Transverse colon (tissue), 4 donors: ENCODE measurements around the gene FGFR2. TPM values are rescaled to one million over a fixed set of nuclear protein-coding genes. Genes with fewer than 3 reads are reported as not detected.

Experiments used
- DNase-seq: peaks from one replicate; pipeline ENCODE4 v3.0.0-alpha.2; 2019
- H3K27ac ChIP-seq, 4 donors: fragments of 200-600 bp; sonication (generic); 2 replicates each; pipeline ENCODE4 v1.5.1; 2016 to 2018; ENCODE audit warnings: inconsistent platforms in 4 of 4
- H3K27me3 ChIP-seq: fragments of 200-600 bp; sonication (generic); 2 replicates; pipeline ENCODE4 v1.5.1; 2017; ENCODE audit warnings: inconsistent platforms
- H3K36me3 ChIP-seq, 4 donors: fragments of 200-600 bp; sonication (generic); 2 replicates each; pipeline ENCODE4 v1.5.1; 2017 to 2019; ENCODE audit warnings: inconsistent platforms in 4 of 4
- H3K4me1 ChIP-seq, 4 donors: fragments of 200-600 bp; sonication (generic); 2 replicates each; pipeline ENCODE4 v1.5.1; 2017 to 2020; ENCODE audit warnings: inconsistent platforms in 4 of 4
- H3K4me3 ChIP-seq, 4 donors: fragments of 200-600 bp; sonication (generic); 1 replicate in 1 of 4; 2 replicates in 3 of 4; pipeline versions ENCODE4 v1.5.1 to v1.6.1; 2017 to 2019; ENCODE audit warnings: inconsistent platforms in 4 of 4
- H3K9me3 ChIP-seq, 2 donors: fragments of 200-600 bp; sonication (generic); 2 replicates each; pipeline ENCODE4 v1.5.1; 2017 to 2019; ENCODE audit warnings: inconsistent platforms in 2 of 2
- EP300 ChIP-seq: sonication (generic); formaldehyde crosslinking; IDR thresholded peaks from one replicate; pipeline ENCODE4 v1.6.1; 2017; ENCODE audit warnings: antibody characterized with exemption, low read depth
- POLR2A ChIP-seq: fragments of 450-650 bp; IDR thresholded peaks from one replicate; pipeline ENCODE4 v1.6.1; 2016; ENCODE audit warnings: antibody characterized with exemption, mild to moderate bottlenecking, moderate library complexity
- POLR2AphosphoS5 ChIP-seq, 3 donors: sonication (generic); formaldehyde crosslinking; IDR thresholded peaks; one replicate each; pipeline ENCODE4 v1.6.1; 2016; ENCODE audit warnings: antibody characterized with exemption in 3 of 3
- WGBS, 2 donors: methylation state at CpG; one replicate each; pipeline ENCODE4 v1.1.5; 2018; ENCODE audit warnings: low coverage in 1 of 2; 5-methylcytosine and 5-hydroxymethylcytosine counted together
- in situ Hi-C, 4 donors: fragments of 200-750 bp; cut with MboI; loops; one replicate each; pipeline versions ENCODE4 v1.15.0 to v1.15.1; 2017; ENCODE audit warnings: low sequenced_read_pairs in 3 of 4, low pct_ligation_motif_present in 1 of 4, low pct_unique_long_range_greater_than_20kb in 1 of 4
- intact Hi-C: fragments of 100-400 bp; cut with DNase I; formaldehyde crosslinking; loops from one replicate; pipeline ENCODE4 v1.15.1; 2023; ENCODE audit warnings: low total_unique reads
- total RNA-seq, 4 donors: library from RNA; depleted of rRNA; stranded (reverse); fragments of >200 nt; gene quantifications; one replicate each; pipeline ENCODE4 v1.1.0, GENCODE V29; 2016
- TF ChIP-seq, protein P1 (sequence below), 5 experiments: fragments of 200-600 bp in 3 of 5; fragments of 450-650 bp in 2 of 5; sonication (generic) in 3 of 5; IDR thresholded peaks; 1 replicate in 2 of 5; 2 replicates in 3 of 5; pipeline ENCODE4 v1.5.1; 2016 to 2017; ENCODE audit warnings: antibody characterized with exemption in 5 of 5, inconsistent platforms in 3 of 5, mild to moderate bottlenecking in 2 of 5, moderate library complexity in 1 of 5

The FGFR2 gene
- total RNA-seq, 4 donors from 2014 or later = 30.3 to 114 (median 87.9) TPM

DNA sequence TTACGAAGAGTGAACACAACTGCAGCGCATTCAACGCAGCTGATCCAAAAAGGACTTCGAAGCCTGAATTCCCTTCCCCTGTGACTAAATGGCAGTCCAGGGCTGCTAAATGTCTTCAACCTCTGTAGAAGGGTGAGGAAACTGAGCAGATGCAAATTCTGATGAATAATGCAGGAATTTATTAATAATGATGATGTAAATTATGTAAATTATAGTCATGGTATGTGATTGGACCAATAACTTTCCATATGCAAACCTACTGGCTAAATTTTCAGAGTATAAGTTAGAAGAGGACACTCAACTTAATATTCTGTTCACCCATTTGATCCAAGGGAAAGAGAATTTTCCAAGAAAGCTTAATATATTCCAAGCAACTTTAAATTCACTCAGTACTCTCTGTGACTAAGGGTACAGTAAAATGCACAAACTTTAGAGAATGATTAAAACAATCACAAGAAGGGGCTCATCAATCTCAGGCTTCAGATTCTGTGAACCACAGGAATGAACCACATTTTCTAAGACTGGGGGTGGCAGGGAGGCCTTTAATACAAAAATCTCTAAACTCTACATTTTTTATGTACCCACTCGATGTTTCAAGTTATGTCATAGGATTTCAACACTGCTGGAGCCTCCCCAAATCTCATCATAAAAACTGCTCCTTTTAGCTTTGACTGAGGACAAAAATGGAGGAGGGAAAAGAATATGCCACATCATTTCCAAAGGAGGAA lies 3.5 kb downstream of the FGFR2 start:
- no peak for DNase-seq
- Histone ChIP-seq H3K36me3 (peaks cover 0 to 3% (median 0%) of the 10 kb centered on the region in 4 donors), H3K9me3 (no peaks in the 10 kb centered on the region), H3K4me3 (peak overlapping the region in 1 of 4 donors; percentile 92), H3K27me3 (peaks cover 30% of the 10 kb centered on the region), H3K4me1 (peaks cover 0 to 29% (median 8%) of the 10 kb centered on the region in 4 donors), H3K27ac (peak overlapping the region; percentile 86 to 94 (median 90))
- intact Hi-C loops = loop anchor here (5.0 to 10.0 kb wide), 4 partner anchors 70 to 567 kb away; no protein-coding TSS in a partner anchor
- in situ Hi-C loops = no loop called here
- 78 to 83% methylated on average over 2 to 5 of the region's 5 CpGs for WGBS, 2 donors
- TF ChIP-seq, protein P1, sequence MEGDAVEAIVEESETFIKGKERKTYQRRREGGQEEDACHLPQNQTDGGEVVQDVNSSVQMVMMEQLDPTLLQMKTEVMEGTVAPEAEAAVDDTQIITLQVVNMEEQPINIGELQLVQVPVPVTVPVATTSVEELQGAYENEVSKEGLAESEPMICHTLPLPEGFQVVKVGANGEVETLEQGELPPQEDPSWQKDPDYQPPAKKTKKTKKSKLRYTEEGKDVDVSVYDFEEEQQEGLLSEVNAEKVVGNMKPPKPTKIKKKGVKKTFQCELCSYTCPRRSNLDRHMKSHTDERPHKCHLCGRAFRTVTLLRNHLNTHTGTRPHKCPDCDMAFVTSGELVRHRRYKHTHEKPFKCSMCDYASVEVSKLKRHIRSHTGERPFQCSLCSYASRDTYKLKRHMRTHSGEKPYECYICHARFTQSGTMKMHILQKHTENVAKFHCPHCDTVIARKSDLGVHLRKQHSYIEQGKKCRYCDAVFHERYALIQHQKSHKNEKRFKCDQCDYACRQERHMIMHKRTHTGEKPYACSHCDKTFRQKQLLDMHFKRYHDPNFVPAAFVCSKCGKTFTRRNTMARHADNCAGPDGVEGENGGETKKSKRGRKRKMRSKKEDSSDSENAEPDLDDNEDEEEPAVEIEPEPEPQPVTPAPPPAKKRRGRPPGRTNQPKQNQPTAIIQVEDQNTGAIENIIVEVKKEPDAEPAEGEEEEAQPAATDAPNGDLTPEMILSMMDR (IDR thresholded peaks at IDR 0.05) = no peak
- no peak for TF ChIP-seq POLR2AphosphoS5 (IDR thresholded peaks at IDR 0.05)
- no peak for TF ChIP-seq POLR2A
- no peak for TF ChIP-seq EP300

DNA sequence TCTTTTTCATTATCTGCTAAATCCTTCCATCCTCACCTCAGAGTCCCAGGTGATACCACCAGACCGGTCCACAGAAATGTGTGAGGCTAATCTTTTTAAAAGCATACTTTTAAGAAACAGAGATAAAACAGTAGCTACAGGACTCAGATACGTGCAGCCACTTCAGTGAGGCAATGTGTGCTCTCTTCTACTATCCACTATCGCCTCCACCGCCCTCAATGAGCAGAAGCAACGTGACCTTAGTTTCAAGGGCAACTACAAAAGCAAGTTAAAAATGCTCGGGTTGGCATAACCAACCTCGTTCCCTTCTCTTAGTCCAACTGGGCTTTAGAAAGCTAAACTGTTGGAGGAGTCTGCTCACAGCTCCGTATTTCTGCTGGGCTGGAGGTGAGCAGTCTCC lies 4.2 kb downstream of the FGFR2 start:
- H3K4me3 ChIP-seq = peak overlapping the region in 1 of 4 donors; percentile 6
- TF ChIP-seq, protein P1 (IDR thresholded peaks at IDR 0.05) = no peak
- TF ChIP-seq EP300 (no peak), POLR2A (no peak), POLR2AphosphoS5 (IDR thresholded peaks at IDR 0.05) (no peak)
- in situ Hi-C loops (no loop called here), intact Hi-C loops (loop anchor here (10.0 kb wide), 2 partner anchors 69 to 299 kb away; no protein-coding TSS in a partner anchor)
- H3K36me3 ChIP-seq = peaks cover 0 to 3% (median 0%) of the 10 kb centered on the region in 4 donors
- H3K9me3 ChIP-seq = no peaks in the 10 kb centered on the region
- H3K27ac ChIP-seq = peak overlapping the region; percentile 86 to 94 (median 90)
- WGBS, 2 donors = 73 to 78% methylated on average over 3 to 8 of the region's 8 CpGs
- H3K4me1 ChIP-seq = peaks cover 0 to 29% (median 8%) of the 10 kb centered on the region in 4 donors
- DNase-seq = no peak
- peaks cover 27% of the 10 kb centered on the region for H3K27me3 ChIP-seq

DNA sequence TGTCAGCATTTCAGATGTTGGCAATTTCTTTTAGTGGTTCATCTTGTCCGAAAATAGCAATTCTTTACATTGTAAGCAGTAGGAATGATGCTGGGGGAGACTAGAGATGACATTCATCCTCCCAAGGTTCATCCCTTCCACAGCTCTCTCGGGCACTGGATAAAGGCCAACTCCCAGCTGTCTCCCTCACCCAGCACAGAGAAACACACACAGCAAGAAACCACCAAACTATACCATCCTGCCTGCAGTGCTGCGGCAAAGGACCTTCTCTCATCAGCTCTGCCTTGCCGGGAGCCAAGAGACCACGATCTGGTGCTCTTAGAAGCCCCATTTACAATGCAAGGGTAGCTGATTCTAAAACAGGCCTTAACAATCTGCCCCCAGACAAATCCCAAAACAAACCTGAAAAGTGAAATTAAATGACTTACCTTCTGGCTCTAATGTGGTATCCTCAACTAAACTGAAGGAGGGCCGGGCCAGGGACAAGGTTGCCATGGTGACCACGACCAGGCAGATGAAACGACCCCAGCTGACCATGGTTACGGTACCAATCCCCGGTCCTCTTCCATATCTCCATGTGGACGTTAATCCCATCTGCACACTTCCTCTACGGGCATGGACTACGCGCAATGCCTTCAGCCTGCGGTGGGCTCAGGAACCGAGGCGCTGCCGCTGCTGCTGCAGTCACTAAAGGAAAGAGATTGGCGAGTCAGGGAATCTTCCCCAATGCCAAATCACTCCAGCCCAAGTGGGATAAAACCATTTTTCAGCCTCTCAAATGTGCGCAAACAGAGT lies 4.8 kb downstream of the FGFR2 start:
- no peak for DNase-seq
- peaks cover 21% of the 10 kb centered on the region for H3K27me3 ChIP-seq
- intact Hi-C loops = loop anchor here (10.0 kb wide), 2 partner anchors 69 to 299 kb away; no protein-coding TSS in a partner anchor
- WGBS, 2 donors = 78 to 84% methylated on average over 2 to 20 of the region's 20 CpGs
- TF ChIP-seq POLR2AphosphoS5 (IDR thresholded peaks at IDR 0.05) = no peak
- TF ChIP-seq, protein P1 (IDR thresholded peaks at IDR 0.05) = no peak
- H3K9me3 ChIP-seq = no peaks in the 10 kb centered on the region
- peak overlapping the region; percentile 86 to 94 (median 90) for H3K27ac ChIP-seq
- in situ Hi-C loops = no loop called here
- peak overlapping the region in 1 of 4 donors; percentile 6 for H3K4me3 ChIP-seq
- H3K36me3 ChIP-seq = peaks cover 0 to 3% (median 0%) of the 10 kb centered on the region in 4 donors
- H3K4me1 ChIP-seq = peaks cover 0 to 24% (median 2%) of the 10 kb centered on the region in 4 donors
